Kidney tubule cell (primary cell): ENCODE results near the gene TNNI2.
"Not testable (repeated sequence)": the region's sequence is repeated elsewhere in the genome, so short reads cannot be mapped to it uniquely, and the experiment has no call there.

Source experiments
- DNase-seq: peaks from one replicate; pipeline ENCODE4 v3.0.0-alpha.2; 2018; ENCODE audit warnings: low spot score

TNNI2 gene

DNA sequence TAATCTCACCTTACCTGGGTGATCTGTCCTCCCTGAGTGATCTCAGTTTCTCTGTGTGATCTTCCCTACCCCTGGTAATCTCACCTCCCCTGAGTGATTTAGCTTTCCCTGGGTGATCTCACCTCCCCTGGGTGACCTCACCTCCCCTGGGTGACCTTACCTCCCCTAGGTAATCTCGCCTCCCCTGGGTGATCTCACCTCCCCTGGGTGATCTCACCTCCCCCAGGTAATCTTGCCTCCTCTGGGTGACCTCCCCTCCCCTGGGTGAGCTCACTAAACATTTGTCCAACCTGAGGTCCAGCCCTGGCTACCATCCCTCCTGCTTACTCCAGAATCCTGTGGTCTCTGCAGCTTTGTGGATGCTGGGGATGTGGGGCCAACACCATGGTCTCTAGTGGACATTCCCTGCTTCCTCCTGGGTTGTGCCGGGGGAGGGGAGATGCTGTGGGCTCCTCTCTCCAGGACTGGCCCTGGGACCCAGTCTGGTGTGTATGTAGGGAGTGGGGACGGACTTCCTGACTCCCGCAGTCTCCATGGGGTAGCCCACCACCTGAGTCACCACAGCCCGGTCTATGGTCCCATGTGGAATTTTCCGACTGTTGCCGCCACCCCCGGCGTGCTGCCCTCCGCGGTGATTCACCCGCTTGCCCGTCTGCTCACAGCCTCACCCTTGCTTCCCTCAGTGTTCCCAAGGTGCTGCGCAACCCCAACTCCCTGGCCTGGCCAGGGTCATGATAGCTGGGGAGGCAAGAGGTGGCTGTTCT lies 24.0 kb downstream of the TNNI2 start:
- DNase-seq = peak; percentile 51

DNA sequence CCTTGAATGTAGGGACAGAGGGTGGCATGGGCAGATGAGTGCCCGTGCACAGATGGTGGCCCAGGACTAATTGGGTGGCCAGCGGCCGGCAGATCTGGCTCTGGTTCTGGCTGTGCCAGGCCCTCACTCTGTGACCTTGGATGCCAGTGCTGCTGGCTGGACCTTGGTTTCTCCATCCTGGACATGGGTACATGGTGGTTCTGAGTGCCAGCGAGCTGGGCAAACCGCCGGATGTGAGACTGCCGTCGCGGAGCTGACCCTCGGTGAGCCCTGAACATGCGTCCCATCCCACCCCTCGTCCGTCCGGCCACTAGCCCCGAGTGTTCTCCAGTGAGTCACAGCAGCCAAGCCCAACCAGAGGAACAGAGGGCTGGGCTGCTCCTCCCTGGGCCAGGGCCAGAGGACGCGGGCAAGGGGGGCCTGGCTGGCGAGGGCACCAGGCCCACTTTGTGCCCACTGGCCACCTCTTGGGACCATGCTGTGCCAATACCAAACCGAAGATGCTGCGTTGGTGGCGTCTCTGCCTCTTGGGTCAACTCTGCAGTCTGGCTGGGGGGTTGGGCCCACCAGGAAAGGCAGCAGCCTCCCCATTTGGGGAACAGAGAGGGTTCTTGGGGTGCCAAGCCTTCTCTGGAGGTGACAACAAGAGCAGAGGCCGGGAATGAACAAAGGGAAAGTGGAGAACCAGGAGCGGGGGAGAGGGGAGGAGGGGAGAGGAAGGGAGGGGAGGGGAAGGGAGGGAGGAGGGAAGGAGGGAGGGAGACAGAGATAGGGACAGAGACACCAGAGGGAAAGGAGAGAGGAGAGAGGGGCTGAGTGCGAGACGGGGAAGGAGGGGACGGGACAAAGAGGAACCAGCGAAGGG lies 24.8 kb downstream of the TNNI2 start:
- DNase-seq = peak; percentile 86

GRCh38 chr11:1864231-1864630 lies 25.4 kb downstream of the TNNI2 start:
- DNase-seq = no peak

DNA sequence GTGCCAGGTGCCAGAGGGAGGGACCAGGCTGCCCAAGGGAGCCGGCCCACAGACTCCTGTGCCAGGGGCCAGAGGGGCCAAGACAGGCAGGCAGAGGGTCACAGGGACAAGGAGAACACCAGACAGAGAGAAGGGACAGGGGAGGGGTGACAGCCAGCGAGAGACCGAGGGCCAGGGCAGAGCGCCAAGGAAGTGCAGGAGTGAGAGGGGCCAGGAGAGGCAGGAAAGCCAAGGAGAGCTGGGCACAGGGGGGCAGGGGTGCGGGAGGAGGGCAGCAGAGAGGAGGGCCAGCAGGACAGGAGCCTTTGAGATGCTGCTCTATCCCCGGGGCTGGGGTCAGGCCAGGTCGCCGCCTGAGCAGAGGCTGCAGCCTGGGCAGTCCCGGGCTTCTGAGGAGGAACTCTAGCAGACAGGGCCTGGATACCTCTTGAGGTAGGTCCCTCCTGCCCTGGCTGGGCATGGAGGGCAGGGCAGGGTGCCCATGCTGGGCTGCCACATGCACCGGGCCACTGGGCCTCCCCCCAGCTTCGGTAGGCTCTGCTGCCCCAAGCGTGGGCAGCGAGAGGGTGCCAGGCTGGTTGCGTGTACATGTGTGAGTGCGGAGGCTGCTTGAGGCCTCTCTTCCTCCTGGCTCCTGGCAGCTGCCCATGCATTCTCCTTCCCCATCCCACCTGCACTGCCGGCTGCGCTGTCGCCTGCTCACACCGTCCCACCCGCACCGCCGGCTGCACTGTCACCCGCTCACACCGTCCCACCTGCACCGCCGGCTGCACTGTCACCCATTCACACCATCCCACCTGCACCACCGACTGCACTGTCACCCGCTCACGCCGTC lies 26.3 kb downstream of the TNNI2 start:
- no peak for DNase-seq

- no peak for DNase-seq
These were observed 27.4 kb downstream of the TNNI2 start for GRCh38 chr11:1866226-1866625.

DNA sequence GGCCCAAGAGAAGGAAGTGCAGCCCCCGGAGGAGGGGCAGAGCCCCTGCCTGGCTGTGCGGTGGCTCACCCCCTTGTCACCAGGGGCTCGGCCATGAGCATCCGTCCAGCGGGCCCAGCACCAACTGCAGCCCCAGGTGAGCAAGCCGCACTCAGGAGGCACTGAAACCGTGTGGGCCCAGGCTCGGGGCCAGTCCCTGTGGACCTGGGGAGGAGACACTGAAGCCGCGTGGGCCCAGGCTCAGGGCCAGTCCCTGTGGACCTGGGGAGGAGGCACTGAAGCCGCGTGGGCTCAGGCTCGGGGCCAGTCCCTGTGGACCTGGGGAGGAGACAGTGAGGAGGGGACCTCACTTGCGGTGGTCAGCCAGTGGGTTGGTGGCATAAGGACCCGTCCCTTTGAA lies 28.0 kb downstream of the TNNI2 start:
- DNase-seq = no peak

- DNase-seq = no peak
These were observed 28.6 kb downstream of the TNNI2 start for GRCh38 chr11:1867381-1867780.

- no peak for DNase-seq
These were observed 29.4 kb downstream of the TNNI2 start for GRCh38 chr11:1868056-1868635.

DNA sequence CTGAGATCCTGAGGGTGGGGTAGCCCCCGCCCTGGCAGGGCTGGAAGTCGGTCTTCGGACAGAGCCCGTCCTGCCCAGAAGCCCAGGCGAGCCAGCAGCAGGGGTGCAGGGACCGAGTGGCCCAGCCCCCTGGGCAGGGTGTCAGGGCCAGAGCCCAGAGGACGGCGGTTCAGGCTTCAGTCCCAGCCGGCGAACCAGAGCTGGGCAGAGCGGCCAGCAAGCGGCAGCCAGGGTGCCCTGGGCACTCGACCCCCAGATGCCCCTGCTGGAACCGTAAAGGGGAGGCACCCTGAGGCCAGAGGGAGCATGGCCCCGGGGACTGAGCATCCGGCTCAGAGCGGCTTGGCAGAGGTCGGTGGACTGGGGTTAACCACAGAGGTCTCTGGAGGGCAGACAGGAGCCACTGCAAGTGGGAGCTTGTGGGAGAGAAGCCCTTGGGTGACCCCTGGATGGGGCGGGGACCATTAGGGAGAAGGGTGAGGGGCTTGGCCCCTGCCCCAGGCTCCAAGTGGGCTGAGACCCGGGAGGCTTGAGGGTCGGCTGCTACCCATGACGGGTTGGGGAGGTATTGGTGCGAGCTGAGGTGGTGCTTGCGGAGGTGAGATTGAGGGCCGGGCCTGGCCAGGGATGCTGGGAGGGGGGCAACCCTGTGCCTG lies 30.0 kb downstream of the TNNI2 start:
- DNase-seq = no peak

DNA sequence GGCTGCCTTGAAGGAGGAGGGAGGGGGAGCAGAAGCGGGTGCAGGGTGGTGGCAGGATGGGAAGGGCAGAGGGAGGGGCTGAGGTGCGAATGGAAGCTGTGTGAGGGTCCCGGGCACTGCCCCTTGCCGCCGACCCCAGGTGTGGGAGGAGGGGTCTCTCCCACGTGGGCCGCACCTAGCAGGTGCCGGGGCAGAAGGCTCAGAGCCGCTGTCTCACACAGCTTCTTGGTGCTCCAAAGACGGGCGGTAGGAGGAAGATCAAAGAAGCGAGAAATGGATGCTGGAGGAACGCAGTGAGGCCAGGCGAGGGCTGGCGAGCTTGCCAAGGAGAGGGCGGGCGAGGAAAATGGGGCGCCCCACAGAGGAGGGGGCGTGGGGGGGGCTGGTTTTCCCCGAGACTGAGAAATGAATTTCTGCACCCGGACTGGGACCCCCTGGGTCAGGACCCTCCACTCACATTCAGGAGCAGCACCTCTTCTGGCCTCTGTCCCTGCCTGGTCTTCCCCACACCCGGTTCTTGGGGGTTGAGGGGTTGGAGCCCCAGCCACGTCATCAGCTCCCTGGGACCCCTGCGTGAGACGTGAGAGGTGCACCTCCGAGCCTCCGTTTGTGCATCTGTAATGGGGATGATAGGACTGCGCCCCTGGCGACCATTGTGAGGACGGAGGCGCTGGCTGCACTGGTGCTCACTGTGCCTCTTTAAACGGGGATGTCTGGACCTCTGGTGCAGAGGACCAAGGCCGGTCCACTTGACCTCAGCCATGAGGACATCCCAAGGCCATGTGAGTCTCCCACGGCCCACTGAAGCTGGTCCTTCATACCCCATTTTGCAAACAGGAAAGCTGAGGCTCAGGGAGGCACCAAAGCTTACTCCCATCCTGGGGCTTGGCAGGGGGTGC lies 30.9 kb downstream of the TNNI2 start:
- no peak for DNase-seq

DNA sequence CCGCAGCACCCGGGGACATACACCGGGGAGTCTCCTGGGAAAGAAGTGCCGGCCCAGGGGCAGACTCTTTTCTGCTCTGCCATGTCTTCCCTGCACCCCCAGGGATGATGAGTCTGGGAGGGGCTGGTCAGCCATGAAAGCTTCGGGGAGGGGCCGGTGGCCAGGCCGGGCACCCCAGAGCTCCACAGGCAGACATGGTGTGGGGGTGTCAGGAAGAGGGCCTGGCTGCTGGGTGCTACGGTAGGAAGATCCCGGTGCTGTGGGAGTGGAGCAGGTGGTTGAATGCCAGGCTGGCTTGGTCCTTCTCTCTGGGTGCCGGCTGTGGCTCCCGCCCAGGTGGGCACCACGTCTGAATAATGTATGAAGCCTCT lies 31.5 kb downstream of the TNNI2 start:
- no peak for DNase-seq

GRCh38 chr11:1870721-1871466 lies 32.1 kb downstream of the TNNI2 start:
- no peak for DNase-seq

DNA sequence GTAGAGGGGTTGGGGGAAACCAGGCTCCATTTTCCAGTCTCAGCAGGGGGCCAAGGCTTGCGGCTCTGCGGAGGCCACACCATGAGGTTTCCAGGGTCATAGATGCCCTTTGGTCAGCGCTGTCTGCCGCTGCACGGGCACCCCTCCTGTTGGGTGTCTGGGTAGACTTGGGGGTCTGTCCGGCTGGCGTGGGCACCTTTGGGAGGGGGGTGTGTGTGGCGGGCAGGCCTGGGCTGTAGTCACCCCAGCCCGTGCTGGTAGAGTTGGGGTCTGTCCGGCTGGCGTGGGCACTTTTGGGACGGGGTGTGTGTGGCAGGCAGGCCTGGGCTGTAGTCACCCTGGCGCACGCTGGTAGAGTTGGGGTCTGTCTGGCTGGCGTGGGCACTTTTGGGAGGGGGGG lies 32.8 kb downstream of the TNNI2 start:
- DNase-seq = no peak

GRCh38 chr11:1872267-1872985 lies 33.6 kb downstream of the TNNI2 start:
- no peak for DNase-seq

- DNase-seq = no peak
These were observed 34.4 kb downstream of the TNNI2 start for GRCh38 chr11:1873048-1873812.

GRCh38 chr11:1873813-1874150 lies 35.0 kb downstream of the TNNI2 start:
- not testable (repeated sequence) for DNase-seq

- DNase-seq = not testable (repeated sequence)
These were observed 35.8 kb downstream of the TNNI2 start for GRCh38 chr11:1874441-1875092.
